ENCODE data around the gene VKORC1. TPM values are rescaled to one million over a fixed set of nuclear protein-coding genes. Genes with fewer than 3 reads are reported as not detected.

VKORC1 gene
- total and polyA plus RNA-seq, 2 experiments from 2014 or later: 89.6 to 100 TPM

- peak overlapping the region; percentile 98 for H2AFZ ChIP-seq
- peak overlapping the region; percentile 84 for H3K4me2 ChIP-seq
- H3K4me3 ChIP-seq: peak overlapping the region; percentile 90
- peaks cover 67% of the 10 kb centered on the region for H3K79me2 ChIP-seq (replicated peaks; ENCODE audit: insufficient read depth)
- peak overlapping the region; percentile 99 for H3K4me3 Mint-ChIP-seq
- peaks cover 14% of the 10 kb centered on the region for H3K4me1 ChIP-seq (ENCODE audit: insufficient read depth)
- H3K27me3 Mint-ChIP-seq (ENCODE audit: insufficient read depth, low read depth, poor library complexity): peaks cover 6% of the 10 kb centered on the region
- H3F3A ChIP-seq (replicated peaks; ENCODE audit: low read depth): no peaks in the 10 kb centered on the region
- H3K27me3 ChIP-seq (ENCODE audit: insufficient read depth): no peaks in the 10 kb centered on the region
- peaks cover 19% of the 10 kb centered on the region for H3K4me1 Mint-ChIP-seq
- peak; percentile 96 for DNase-seq (ENCODE audit: low spot score)
- TF ChIP-seq JUNB (IDR thresholded peaks at IDR 0.05; ENCODE audit: unreplicated experiment): no peak
- TF ChIP-seq REST (IDR thresholded peaks at IDR 0.05; ENCODE audit: unreplicated experiment): no peak
- TF ChIP-seq NANOG (IDR thresholded peaks at IDR 0.05; ENCODE audit: borderline replicate concordance): no peak
- TF ChIP-seq POLR2AphosphoS5 (IDR thresholded peaks at IDR 0.05; ENCODE audit: low read depth): peak; percentile 17; the same call in 1 of the 2 replicates
- TF ChIP-seq ZNF331 (CRISPR knock-in tag; IDR thresholded peaks at IDR 0.05; ENCODE audit: low read depth): no peak
- peak; percentile 19; the same call in 1 of the 2 replicates for TF ChIP-seq CREB1 (CRISPR knock-in tag; IDR thresholded peaks at IDR 0.05; ENCODE audit: low read depth)
- TF ChIP-seq STAT1 (IDR thresholded peaks at IDR 0.05; ENCODE audit: unreplicated experiment): no peak
- TF ChIP-seq ETS1 (IDR thresholded peaks at IDR 0.05): no peak; the same call in 1 of the 2 replicates
- no peak for TF ChIP-seq EZH2 (IDR thresholded peaks at IDR 0.05; ENCODE audit: low read depth, unreplicated experiment)
- no peak for TF ChIP-seq ZNF114 (CRISPR knock-in tag; IDR thresholded peaks at IDR 0.05)
- TF ChIP-seq EZH2phosphoT487 (IDR thresholded peaks at IDR 0.05; ENCODE audit: unreplicated experiment): no peak
- TF ChIP-seq CTCF (conservative IDR thresholded peaks at IDR 0.05; ENCODE audit: low read depth in 2 of 2): no peak
- TF ChIP-seq ZNF462 (CRISPR knock-in tag; IDR thresholded peaks at IDR 0.05): no peak
- H3K27ac Mint-ChIP-seq: peak overlapping the region; percentile 98
- peak; percentile 74 for ATAC-seq
- H3K27ac ChIP-seq (ENCODE audit: low read depth): peak overlapping the region; percentile 91
- H4K20me1 ChIP-seq (replicated peaks; ENCODE audit: insufficient read depth): no peaks in the 10 kb centered on the region; the same call in 1 of the 2 replicates
- H3K36me3 ChIP-seq (ENCODE audit: insufficient read depth): peaks cover 7% of the 10 kb centered on the region; the same call in 1 of the 2 replicates
- no peaks in the 10 kb centered on the region for H3K9me2 ChIP-seq (ENCODE audit: insufficient read depth)
- peaks cover 22% of the 10 kb centered on the region for H3K36me3 Mint-ChIP-seq (ENCODE audit: low read depth)
- H3K9me3 Mint-ChIP-seq: no peaks in the 10 kb centered on the region; the same call in 2 of the 3 replicates
Measured at GRCh38 chr16:31073142-31073969, 21.2 kb downstream of the VKORC1 start.

Measured in GM23338 (cell line).